C4-2B (cell line): ENCODE results near the gene BSND.
"Not testable (repeated sequence)": the region's sequence is repeated elsewhere in the genome, so short reads cannot be mapped to it uniquely, and the experiment has no call there.

Experiments
- H3K27ac ChIP-seq: fragments of 450-650 bp; 2 replicates; pipeline ENCODE4 v1.5.1; 2017
- CTCF ChIP-seq: fragments of 450-650 bp; conservative IDR thresholded peaks from 2 replicates; pipeline ENCODE4 v1.5.1; 2017; ENCODE audit warnings: mild to moderate bottlenecking
- ZFX ChIP-seq: fragments of 450-650 bp; IDR thresholded peaks from 2 replicates; pipeline ENCODE4 v1.6.1; 2017

BSND gene

DNA sequence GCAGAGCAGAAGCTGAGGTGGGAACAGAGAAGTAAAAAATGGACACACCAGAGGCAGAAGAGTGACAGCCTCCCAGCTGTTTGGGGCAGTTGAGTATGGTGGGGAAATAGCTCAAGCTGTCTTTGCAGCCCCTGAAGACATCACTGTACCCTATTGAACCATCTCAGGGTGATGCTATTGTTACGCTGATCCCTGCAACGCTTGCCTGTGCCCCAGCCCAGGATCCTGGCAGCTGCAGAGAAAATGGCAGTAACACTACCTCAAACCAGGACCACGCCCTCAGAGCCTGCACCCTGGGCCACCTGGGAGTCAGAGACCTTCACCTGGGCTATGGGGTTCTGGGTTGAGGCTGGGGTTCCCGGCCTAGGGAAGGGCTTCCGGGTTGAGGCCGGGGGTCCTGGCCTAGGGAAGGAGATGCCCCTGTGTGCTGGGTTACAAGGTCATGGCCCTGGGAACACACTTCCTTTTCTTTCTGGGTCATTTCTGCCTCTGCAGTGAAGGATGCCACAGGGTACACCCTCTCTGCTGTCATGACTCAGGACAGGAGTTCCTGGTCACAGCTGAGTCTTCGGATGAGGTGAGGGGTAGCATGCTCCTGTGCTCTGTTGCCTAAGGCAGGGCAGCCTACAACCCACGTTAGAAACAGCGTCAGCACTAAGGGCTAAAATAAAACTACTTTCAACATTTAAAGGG lies 11.6 kb downstream of the BSND start:
- H3K27ac ChIP-seq: no peak overlapping the region
- TF ChIP-seq CTCF: no peak
- TF ChIP-seq ZFX: no peak

DNA sequence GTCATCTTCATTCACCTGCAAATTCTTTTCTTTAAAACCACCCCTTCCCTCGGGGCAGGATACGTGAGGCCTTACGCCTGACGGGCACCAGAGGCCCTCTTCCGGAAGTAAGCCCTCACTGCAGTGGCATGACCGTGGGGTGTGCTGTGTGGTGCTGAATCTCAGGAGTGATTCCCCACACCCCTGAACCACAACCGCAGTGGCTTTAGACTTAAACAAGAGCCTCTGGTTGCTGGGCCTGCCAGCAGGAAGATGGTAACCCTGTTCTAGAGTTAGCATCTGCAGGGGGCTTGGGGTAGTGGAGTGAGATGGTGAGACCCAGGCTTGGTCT lies 12.1 kb downstream of the BSND start:
- no peak overlapping the region for H3K27ac ChIP-seq
- TF ChIP-seq ZFX (no peak), CTCF (no peak)

DNA sequence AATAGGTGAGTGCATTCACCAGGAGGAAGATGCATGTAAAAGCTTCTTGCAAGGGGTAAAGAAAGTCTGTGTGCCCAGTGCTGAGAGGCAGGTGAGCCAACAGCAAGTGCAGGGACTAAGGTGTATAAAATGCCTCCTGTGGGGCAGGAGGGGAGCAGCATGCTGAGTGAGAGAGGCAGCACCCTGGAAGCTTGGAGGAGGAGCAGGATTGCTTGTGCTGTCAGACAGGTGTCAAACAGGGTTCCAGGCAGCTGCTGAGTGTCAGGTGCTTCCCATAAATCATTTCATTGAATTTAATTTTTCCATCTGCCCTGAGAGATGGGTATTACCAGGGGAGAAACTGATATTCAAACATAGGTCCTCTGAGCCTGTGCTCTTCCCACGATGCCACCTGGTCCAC lies 13.9 kb downstream of the BSND start:
- TF ChIP-seq ZFX (no peak), CTCF (no peak)
- no peak overlapping the region for H3K27ac ChIP-seq

GRCh38 chr1:55015123-55015522 lies 16.4 kb downstream of the BSND start:
- no peak overlapping the region for H3K27ac ChIP-seq
- TF ChIP-seq CTCF (no peak), ZFX (no peak)

DNA sequence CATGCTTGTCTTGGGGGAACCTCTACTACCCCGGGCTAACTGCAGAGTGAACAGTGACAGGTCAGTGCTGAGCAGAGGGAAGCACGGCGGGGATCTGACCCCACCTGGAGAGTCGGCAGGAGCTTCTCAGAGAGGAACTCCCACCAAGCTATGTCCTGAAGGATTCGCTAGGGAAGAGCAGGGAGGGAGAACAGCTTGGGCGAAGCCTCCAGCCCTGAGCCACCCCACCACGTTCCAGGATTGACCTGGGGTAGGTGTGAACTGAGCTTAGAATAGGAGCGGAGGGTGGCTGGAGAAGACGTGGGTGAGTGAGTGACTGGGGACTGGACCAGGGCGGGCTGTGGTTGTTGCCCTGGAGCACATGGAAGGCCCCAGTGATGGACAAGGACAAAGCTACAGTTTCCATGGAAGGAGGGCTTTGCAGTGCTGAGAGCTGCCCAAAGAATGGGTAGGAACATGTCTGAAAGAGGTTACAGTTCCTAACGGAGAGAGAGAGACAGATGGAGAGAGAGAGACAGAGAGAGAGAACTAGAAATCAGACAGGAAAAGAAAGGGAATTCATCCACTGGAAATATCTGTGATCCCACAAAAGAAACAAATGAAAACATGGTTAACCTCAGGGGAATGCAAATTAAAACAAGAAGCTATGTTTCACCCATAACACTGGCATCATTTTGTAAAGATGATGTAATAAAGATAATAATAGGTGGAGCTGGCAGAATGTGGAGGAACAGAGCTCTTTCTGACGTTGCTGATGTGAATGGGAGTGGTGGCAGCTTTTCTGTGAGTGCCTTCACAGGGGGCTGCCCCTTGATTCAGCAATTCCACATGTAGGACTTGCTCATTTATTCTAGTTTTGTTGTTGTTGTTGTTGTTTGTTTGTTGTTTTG lies 17.2 kb downstream of the BSND start:
- TF ChIP-seq CTCF (no peak), ZFX (no peak)
- no peak overlapping the region for H3K27ac ChIP-seq

- no peak overlapping the region for H3K27ac ChIP-seq
- TF ChIP-seq ZFX (no peak), CTCF (no peak)
Observed at GRCh38 chr1:55018395-55018794, 19.7 kb downstream of the BSND start.

DNA sequence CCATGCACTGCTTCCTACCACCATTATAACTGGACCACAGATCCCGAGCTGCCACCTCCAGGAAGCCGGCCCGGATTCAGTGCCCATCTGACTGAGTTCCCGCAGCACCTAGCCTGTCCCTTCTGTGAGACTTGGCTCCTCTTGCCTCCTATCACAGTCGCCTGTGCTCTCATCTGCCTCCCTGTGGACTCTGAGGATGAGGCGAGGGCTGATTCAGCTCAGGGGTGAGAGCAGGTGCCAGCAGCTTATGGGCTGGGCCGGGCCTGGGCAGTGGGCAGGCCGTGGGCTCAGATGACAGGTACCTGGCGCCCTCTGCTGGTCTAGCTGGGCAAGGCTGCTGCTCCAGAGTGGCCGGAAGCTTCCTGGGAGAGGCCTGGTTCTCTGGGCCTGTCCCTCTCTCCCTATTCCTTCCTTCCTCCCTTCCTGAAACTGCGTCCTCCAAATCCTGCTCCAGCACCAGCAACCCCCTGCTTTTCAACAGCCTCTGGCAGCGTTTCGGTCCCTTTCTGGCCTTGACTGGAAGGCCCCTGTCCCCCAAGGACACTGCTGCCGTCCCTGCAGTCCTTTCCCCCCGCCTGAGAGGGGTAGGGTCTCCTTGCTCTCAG lies 23.3 kb downstream of the BSND start:
- TF ChIP-seq ZFX (peak; percentile 43; the same call in 1 of the 2 replicates), CTCF (peak; percentile 98)
- H3K27ac ChIP-seq: no peak overlapping the region

GRCh38 chr1:55024163-55024562 lies 25.4 kb downstream of the BSND start:
- H3K27ac ChIP-seq: not testable (repeated sequence)

DNA sequence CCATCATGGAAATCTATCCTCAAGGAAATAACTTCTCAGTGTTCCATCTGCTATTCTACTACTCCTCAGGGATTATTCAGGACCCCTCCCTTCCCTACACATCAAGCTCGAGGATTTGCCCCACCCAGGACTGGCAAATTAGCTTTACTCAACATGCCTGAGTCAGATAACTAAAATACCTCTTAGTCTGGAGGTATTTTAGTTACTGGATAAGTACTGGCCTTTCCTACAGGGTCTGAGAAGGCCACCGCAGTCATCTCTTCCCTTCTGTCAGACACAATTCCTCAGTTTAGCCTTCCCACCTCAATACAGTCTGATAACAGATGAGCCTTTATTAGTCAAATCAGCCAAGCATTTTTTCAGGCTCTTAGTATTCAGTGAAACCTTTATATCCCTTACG lies 27.9 kb downstream of the BSND start:
- H3K27ac ChIP-seq: not testable (repeated sequence)

DNA sequence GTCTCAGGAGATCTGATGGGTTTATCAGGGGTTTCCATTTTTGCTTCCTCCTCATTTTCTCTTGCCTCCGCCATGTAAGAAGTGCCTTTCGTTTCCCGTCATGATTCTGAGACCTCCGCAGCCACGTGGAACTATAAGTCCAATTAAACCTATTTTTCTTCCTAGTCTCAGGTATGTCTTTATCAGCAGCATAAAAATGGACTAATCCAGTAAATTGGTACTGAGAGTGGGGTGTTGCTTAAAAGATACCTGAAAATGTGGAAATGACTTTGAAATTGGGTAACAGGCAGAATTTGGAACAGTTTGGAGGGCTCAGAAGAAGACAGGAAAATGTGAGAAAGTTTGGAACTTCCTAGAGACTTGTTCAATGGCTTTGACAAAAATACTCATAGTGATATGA lies 32.4 kb downstream of the BSND start:
- H3K27ac ChIP-seq: not testable (repeated sequence)
